Activated naive CD4-positive, alpha-beta T cell treated with anti-CD3 and anti-CD28 coated beads, Interleukin-2, amount 50 U/mL, for 16 hours (primary cell): Measurements from ENCODE around the gene PLN.

Experiments
- DNase-seq: peaks from one replicate; pipeline ENCODE4 v3.0.0-alpha.2; 2020

Gene PLN

DNA sequence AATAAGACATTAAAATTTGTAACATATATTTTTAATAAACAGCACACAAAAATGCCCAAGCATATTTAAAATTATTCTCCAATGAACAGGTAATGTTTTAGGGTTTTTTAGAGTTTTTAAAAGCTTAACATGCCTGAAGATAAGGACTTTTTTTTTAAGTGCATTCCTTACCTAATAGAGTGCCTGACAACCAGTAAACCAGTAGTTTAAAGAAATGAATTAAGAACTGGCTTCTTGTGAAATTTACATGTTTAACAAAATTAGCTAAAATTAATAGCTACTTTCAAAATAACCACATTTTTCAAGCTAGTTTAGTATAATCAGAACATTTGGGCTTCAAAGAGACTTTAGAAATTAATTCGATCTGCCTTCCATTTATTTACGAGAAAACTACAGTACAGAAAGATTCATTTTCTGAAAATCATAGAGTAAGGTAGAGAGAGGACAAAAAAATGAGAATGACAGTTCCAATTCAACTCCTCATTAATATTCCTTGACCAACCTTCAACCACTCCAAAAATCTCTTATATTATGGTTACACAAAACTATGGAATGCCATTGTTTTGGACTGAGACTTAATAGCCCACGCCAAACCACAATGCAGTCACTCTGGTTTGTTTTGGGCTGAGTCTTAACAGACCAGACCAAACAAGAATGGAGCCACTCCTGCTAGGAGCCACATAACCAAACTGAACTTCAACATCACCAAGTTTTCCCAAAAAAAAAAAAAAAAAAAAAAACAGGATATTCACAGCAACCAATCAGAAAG is 5.7 kb upstream of the PLN start:
- DNase-seq, result no peak

- DNase-seq, result no peak
Observed at GRCh38 chr6:118544105-118544504, 4.0 kb upstream of the PLN start.

DNA sequence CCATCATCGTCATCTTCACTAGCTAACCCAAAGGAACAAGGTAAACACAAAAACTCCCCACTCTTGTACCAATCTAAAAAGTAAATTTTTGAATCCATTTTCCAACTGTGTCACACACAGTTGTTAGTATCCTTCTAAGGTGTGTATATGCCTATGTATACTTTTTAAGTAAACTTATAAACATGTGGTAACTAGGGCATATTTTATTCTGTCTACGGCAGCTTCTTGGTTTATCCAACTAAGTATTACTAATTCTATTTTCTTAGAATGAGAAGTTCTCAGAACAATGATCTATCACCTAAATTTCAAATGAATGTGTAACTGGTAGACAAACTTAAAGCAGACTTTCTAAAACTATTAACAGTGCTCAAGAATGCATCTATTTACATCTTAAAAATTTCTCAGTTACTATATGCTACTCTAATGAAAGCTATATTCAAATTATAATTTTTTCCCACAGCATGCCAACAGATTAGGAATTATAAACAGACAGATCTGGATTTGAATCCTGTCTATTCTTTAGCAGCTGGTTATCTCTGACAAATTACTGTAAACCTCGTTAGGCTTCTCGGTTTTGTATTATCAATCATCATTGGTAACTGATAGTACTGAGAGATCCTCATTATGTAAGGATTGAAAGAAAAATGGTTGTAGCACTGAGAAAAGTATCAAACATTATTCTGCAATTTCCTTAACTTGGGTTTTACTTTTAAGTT is 1.8 kb upstream of the PLN start:
- DNase-seq, result no peak

- DNase-seq, result no peak
Observed at GRCh38 chr6:118546880-118547218, 1.2 kb upstream of the PLN start.

GRCh38 chr6:118548613-118549012 is 517 bp downstream of the PLN start:
- no peak for DNase-seq

- no peak for DNase-seq
Observed at GRCh38 chr6:118551063-118552053, 3.3 kb downstream of the PLN start.

DNA sequence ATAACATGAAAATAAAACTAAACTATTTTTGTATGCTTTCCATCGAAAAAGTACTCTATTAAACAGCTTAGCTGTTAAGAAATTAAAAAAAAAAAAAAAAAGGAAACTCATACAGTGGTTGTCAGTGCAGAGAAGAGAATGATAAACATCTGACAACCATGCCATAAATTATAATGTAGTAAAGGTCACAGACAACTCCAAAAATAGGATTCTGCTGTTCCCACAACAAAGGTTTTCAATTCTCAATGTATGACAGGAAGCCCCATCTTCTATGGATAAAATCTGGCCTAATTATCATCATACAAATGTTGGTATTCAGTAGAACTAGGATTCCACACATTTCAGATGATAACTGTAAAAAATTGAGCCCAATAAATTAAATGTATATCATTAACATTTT is 5.0 kb downstream of the PLN start:
- no peak for DNase-seq

GRCh38 chr6:118554698-118555097 is 6.6 kb downstream of the PLN start:
- no peak for DNase-seq

DNA sequence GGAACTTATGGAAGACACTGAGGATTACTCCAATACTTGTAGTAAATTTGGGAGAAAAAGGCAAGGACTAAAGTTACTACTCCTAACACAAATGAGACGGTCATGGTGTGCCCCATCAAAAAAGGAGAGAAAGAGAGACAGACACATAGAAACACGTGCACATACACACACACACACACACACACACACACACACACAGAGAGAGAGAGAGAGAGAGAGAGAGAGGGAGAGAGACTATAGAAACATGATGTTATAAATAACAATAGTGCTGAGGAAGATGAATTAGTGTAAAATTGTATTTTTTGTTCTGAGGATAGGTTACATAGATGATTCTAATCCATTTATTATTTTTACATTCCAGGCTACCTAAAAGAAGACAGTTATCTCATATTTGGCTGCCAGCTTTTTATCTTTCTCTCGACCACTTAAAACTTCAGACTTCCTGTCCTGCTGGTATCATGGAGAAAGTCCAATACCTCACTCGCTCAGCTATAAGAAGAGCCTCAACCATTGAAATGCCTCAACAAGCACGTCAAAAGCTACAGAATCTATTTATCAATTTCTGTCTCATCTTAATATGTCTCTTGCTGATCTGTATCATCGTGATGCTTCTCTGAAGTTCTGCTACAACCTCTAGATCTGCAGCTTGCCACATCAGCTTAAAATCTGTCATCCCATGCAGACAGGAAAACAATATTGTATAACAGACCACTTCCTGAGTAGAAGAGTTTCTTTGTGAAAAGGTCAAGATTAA is 10.5 kb downstream of the PLN start:
- no peak for DNase-seq

GRCh38 chr6:118559659-118560058 is 11.6 kb downstream of the PLN start:
- no peak for DNase-seq

DNA sequence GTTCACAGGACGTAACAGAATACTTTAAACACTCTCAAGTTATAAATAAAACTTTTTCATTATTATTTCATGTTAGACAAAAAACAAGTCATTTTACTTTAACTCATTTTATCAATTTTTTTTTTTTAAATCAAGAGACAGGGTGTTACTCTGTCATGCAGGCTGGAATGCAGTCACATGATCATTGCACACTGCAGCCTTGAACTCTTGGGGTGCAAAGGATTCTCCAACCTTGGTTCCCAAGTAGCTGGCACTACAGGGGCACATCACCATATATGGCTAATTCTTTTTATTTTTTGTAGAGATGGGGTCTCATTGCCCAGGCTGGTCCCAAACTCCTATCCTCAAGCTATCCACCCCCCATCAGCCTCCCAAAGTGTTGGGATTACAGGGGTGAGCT is 14.2 kb downstream of the PLN start:
- no peak for DNase-seq

DNA sequence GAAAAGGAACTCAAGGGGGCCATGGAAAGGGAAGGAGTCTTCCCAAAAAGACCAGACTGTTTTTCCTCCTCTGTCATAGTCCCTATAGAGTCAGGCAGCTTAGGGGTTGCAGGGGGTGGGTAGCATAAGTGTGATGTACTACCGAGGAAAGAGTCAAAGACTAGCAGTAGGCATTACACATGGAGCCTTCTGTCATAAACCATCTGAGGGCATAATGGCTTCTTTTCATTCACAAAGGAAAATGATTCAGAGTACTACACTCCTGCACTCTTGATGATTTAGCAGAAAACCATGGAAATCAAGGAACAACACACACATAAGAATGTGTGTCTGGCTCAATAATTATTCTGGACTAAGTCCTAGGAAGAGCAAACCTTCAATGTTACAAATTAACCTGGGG is 14.9 kb downstream of the PLN start:
- no peak for DNase-seq

DNA sequence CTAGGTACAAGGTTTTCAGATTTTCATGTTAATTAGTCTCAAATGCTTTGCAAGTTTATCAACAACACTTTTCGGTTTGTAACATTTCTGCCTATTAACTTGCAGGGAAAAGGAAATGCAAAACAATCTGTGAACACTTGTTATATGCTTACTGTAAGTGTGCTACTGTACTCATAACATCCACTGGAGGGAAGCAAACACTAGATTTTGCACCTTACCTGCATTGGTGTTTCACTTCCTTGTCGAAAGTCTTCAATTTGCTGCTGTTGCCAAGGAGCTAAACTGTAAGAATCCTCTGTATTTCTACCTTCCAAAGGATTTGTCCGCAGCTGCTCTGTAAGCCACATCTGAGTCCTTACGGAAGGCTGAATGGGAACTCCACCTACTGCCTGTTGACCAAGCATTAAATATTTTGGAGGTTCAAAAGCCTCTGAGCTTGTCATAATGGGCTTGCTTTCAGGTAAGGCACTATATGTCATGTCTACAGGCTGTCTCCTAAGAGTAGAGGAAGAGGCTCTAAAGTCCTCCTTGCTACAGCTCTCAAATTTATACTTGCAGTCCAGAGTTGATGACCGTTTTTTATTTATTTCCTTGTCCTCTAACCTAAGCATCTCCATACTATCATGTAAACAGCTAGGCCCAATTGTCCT is 17.3 kb downstream of the PLN start:
- no peak for DNase-seq

- DNase-seq, result no peak
Observed at GRCh38 chr6:118567974-118568373, 19.9 kb downstream of the PLN start.

GRCh38 chr6:118569498-118569897 is 21.4 kb downstream of the PLN start:
- DNase-seq, result no peak

- DNase-seq, result no peak
Observed at GRCh38 chr6:118571121-118571520, 23.0 kb downstream of the PLN start.

GRCh38 chr6:118574051-118574865 is 26.2 kb downstream of the PLN start:
- no peak for DNase-seq

DNA sequence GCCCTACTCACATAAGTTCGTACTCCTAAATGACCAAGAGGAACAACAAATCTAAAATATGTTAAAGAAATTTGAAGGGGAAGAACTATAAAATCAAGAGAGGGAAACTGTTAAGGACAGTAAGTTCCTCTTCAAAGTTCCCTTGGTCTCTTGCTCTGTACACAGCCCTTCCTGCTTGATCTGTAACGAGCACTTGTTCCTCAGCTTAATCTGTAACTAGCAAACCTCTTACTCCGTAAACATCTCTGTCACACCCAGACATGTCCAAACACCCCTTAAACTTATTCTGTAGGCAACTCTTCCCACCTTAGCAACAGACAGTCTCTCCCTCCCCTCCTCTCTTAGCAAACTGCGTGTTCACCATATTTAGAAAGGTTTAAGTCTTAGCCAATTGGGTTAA is 29.9 kb downstream of the PLN start:
- DNase-seq, result no peak

DNA sequence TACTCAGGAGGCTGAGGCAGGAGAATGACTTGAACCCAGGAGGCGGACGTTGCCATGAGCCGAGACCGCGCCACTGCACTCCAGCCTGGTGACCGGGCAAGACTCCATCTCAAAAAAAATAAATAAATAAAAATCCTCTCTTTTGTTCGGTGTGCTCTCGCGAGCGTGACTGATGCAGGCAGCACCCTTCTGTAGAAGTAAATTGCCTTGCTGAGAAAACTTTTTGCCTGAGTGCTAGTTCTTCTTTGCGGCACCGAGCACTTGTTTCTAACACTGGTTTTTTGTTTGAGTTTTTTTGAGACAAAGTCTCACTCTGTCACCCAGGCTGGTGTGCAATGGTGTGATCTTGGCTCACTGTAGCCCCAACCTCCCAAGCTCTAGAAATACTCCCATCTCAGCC is 30.5 kb downstream of the PLN start:
- DNase-seq, result no peak

DNA sequence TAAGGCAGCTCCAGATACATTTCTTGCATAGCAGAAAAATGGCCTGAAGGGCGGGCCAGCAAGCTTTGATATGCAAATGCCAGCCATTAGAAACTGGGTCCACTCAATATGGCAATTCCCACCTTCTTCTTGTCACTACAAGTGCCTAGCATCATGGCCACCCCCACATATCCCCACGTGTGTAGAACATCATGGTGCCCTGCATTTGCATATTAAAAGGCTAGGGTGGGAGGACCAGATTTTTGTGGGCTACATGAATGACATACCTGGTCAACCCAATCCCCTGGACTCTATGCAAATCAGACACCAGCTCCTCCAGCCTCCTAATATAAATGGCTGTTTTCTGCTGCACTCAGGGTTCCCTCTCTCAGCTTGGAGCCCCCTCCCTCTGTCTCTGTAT is 31.7 kb downstream of the PLN start:
- no peak for DNase-seq
